Measurements from ENCODE around the gene UNC119. TPM values are rescaled to one million over a fixed set of nuclear protein-coding genes. Genes with fewer than 3 reads are reported as not detected.

UNC119 gene
- total RNA-seq, 2 donors from 2014 or later, result 45.3 to 53.8 TPM

- Mint-ChIP-seq H3K36me3 (ENCODE audit: insufficient read depth in 2 of 2) (peaks cover 0 to 2% of the 10 kb centered on the region in 2 donors), H3K27me3 (ENCODE audit: low read depth) (no peaks in the 10 kb centered on the region), H3K4me3 (no peak overlapping the region), H3K27ac (no peak overlapping the region), H3K9me3 (no peaks in the 10 kb centered on the region), H3K4me1 (ENCODE audit: low read depth) (no peaks in the 10 kb centered on the region)
- DNase-seq (no peak), ATAC-seq (replicated peaks in 1 of 2) (no peak)
These were observed 30.9 kb downstream of the UNC119 start for GRCh38 chr17:28521311-28522085.

- Mint-ChIP-seq H3K27ac (no peak overlapping the region), H3K27me3 (ENCODE audit: low read depth) (no peaks in the 10 kb centered on the region), H3K4me3 (no peak overlapping the region), H3K4me1 (ENCODE audit: low read depth) (no peaks in the 10 kb centered on the region), H3K36me3 (ENCODE audit: insufficient read depth in 2 of 2) (peaks cover 0 to 2% of the 10 kb centered on the region in 2 donors), H3K9me3 (peaks cover 0 to 4% of the 10 kb centered on the region in 2 donors)
- DNase-seq (no peak), ATAC-seq (replicated peaks in 1 of 2) (no peak)
These were observed 31.7 kb downstream of the UNC119 start for GRCh38 chr17:28520687-28521086.

GRCh38 chr17:28519236-28519635 is 33.2 kb downstream of the UNC119 start:
- DNase-seq (no peak), ATAC-seq (replicated peaks in 1 of 2) (no peak)
- no peaks in the 10 kb centered on the region for H3K4me1 Mint-ChIP-seq (ENCODE audit: low read depth)
- peaks cover 0 to 2% of the 10 kb centered on the region in 2 donors for H3K36me3 Mint-ChIP-seq (ENCODE audit: insufficient read depth in 2 of 2)
- H3K27ac Mint-ChIP-seq, result no peak overlapping the region
- peaks cover 0 to 4% of the 10 kb centered on the region in 2 donors for H3K9me3 Mint-ChIP-seq
- no peak overlapping the region for H3K4me3 Mint-ChIP-seq
- H3K27me3 Mint-ChIP-seq (ENCODE audit: low read depth), result no peaks in the 10 kb centered on the region

GRCh38 chr17:28518578-28518977 is 33.8 kb downstream of the UNC119 start:
- H3K36me3 Mint-ChIP-seq (ENCODE audit: insufficient read depth in 2 of 2), result peaks cover 0 to 2% of the 10 kb centered on the region in 2 donors
- no peaks in the 10 kb centered on the region for H3K4me1 Mint-ChIP-seq (ENCODE audit: low read depth)
- H3K4me3 Mint-ChIP-seq, result no peak overlapping the region
- ATAC-seq (replicated peaks in 1 of 2), result no peak
- H3K9me3 Mint-ChIP-seq, result peaks cover 0 to 4% of the 10 kb centered on the region in 2 donors
- H3K27me3 Mint-ChIP-seq (ENCODE audit: low read depth), result no peaks in the 10 kb centered on the region
- H3K27ac Mint-ChIP-seq, result no peak overlapping the region
- no peak for DNase-seq

GRCh38 chr17:28518132-28518531 is 34.3 kb downstream of the UNC119 start:
- DNase-seq, result no peak
- ATAC-seq (replicated peaks in 1 of 2), result no peak
- Mint-ChIP-seq H3K4me3 (no peak overlapping the region), H3K9me3 (peaks cover 0 to 4% of the 10 kb centered on the region in 2 donors), H3K36me3 (ENCODE audit: insufficient read depth in 2 of 2) (peaks cover 0 to 2% of the 10 kb centered on the region in 2 donors), H3K4me1 (ENCODE audit: low read depth) (no peaks in the 10 kb centered on the region), H3K27ac (no peak overlapping the region), H3K27me3 (ENCODE audit: low read depth) (no peaks in the 10 kb centered on the region)

GRCh38 chr17:28515518-28515917 is 36.9 kb downstream of the UNC119 start:
- Mint-ChIP-seq H3K9me3 (peaks cover 0 to 4% of the 10 kb centered on the region in 2 donors), H3K27me3 (ENCODE audit: low read depth) (peaks cover under 1% of the 10 kb centered on the region), H3K4me1 (ENCODE audit: low read depth) (no peaks in the 10 kb centered on the region), H3K4me3 (no peak overlapping the region), H3K27ac (no peak overlapping the region), H3K36me3 (ENCODE audit: insufficient read depth in 2 of 2) (peaks cover 0 to 2% of the 10 kb centered on the region in 2 donors)
- ATAC-seq (replicated peaks in 1 of 2) (no peak), DNase-seq (no peak)

GRCh38 chr17:28514561-28515002 is 37.8 kb downstream of the UNC119 start:
- no peak overlapping the region for H3K4me3 Mint-ChIP-seq
- peaks cover 0 to 4% of the 10 kb centered on the region in 2 donors for H3K9me3 Mint-ChIP-seq
- peaks cover 0 to 2% of the 10 kb centered on the region in 2 donors for H3K36me3 Mint-ChIP-seq (ENCODE audit: insufficient read depth in 2 of 2)
- peaks cover 8% of the 10 kb centered on the region for H3K27me3 Mint-ChIP-seq (ENCODE audit: low read depth)
- ATAC-seq (replicated peaks in 1 of 2), result no peak
- no peak overlapping the region for H3K27ac Mint-ChIP-seq
- no peak for DNase-seq
- no peaks in the 10 kb centered on the region for H3K4me1 Mint-ChIP-seq (ENCODE audit: low read depth)

GRCh38 chr17:28513476-28513875 is 38.9 kb downstream of the UNC119 start:
- no peak for DNase-seq
- H3K36me3 Mint-ChIP-seq (ENCODE audit: insufficient read depth in 2 of 2), result peaks cover 0 to 2% of the 10 kb centered on the region in 2 donors
- no peak for ATAC-seq (replicated peaks in 1 of 2)
- H3K9me3 Mint-ChIP-seq, result peaks cover 0 to 4% of the 10 kb centered on the region in 2 donors
- peaks cover 8% of the 10 kb centered on the region for H3K27me3 Mint-ChIP-seq (ENCODE audit: low read depth)
- no peaks in the 10 kb centered on the region for H3K4me1 Mint-ChIP-seq (ENCODE audit: low read depth)
- no peak overlapping the region for H3K27ac Mint-ChIP-seq
- H3K4me3 Mint-ChIP-seq, result no peak overlapping the region

GRCh38 chr17:28511858-28512461 is 40.5 kb downstream of the UNC119 start:
- DNase-seq (no peak), ATAC-seq (replicated peaks in 1 of 2) (no peak)
- Mint-ChIP-seq H3K4me3 (no peak overlapping the region), H3K27ac (no peak overlapping the region), H3K4me1 (ENCODE audit: low read depth) (no peaks in the 10 kb centered on the region), H3K36me3 (ENCODE audit: insufficient read depth in 2 of 2) (no peaks in the 10 kb centered on the region), H3K9me3 (peaks cover 0 to 4% of the 10 kb centered on the region in 2 donors), H3K27me3 (ENCODE audit: low read depth) (peaks cover 8% of the 10 kb centered on the region)

- Mint-ChIP-seq H3K36me3 (ENCODE audit: insufficient read depth in 2 of 2) (no peaks in the 10 kb centered on the region), H3K4me3 (no peak overlapping the region), H3K4me1 (ENCODE audit: low read depth) (no peaks in the 10 kb centered on the region), H3K27me3 (ENCODE audit: low read depth) (peaks cover 8% of the 10 kb centered on the region), H3K27ac (no peak overlapping the region), H3K9me3 (no peaks in the 10 kb centered on the region)
- DNase-seq (no peak), ATAC-seq (replicated peaks in 1 of 2) (no peak)
These were observed 42.6 kb downstream of the UNC119 start for GRCh38 chr17:28509789-28510188.

- H3K4me1 Mint-ChIP-seq (ENCODE audit: low read depth), result no peaks in the 10 kb centered on the region
- no peaks in the 10 kb centered on the region for H3K36me3 Mint-ChIP-seq (ENCODE audit: insufficient read depth in 2 of 2)
- no peaks in the 10 kb centered on the region for H3K9me3 Mint-ChIP-seq
- H3K27me3 Mint-ChIP-seq (ENCODE audit: low read depth), result peaks cover 8% of the 10 kb centered on the region
- no peak for DNase-seq
- no peak overlapping the region for H3K27ac Mint-ChIP-seq
- no peak for ATAC-seq (replicated peaks in 1 of 2)
- no peak overlapping the region for H3K4me3 Mint-ChIP-seq
These were observed 44.2 kb downstream of the UNC119 start for GRCh38 chr17:28508211-28508724.

GRCh38 chr17:28507567-28508203 is 44.7 kb downstream of the UNC119 start:
- H3K27me3 Mint-ChIP-seq (ENCODE audit: low read depth), result peaks cover 8% of the 10 kb centered on the region
- no peak for ATAC-seq (replicated peaks in 1 of 2)
- H3K27ac Mint-ChIP-seq, result no peak overlapping the region
- H3K4me1 Mint-ChIP-seq (ENCODE audit: low read depth), result no peaks in the 10 kb centered on the region
- no peaks in the 10 kb centered on the region for H3K9me3 Mint-ChIP-seq
- no peaks in the 10 kb centered on the region for H3K36me3 Mint-ChIP-seq (ENCODE audit: insufficient read depth in 2 of 2)
- no peak overlapping the region for H3K4me3 Mint-ChIP-seq
- DNase-seq, result no peak

All from activated T-cell treated with anti-CD3 and anti-CD28 coated beads, Interleukin-2, amount 50 U/mL, for 72 hours (primary cell).